HEK293T (cell line): ENCODE results near the gene ZC3H13.

Experiments
- BHLHE40 ChIP-seq: fragments of 450-650 bp; IDR thresholded peaks from 2 replicates; pipeline ENCODE4 v1.6.1; 2016; ENCODE audit warnings: mild to moderate bottlenecking, moderate library complexity, borderline replicate concordance
- LEF1 ChIP-seq: fragments of 450-650 bp; IDR thresholded peaks from 2 replicates; pipeline ENCODE4 v1.6.1; 2017; ENCODE audit warnings: mild to moderate bottlenecking, borderline replicate concordance
- SP1 ChIP-seq: fragments of 450-650 bp; IDR thresholded peaks from 2 replicates; pipeline ENCODE4 v1.6.1; 2017

DNA sequence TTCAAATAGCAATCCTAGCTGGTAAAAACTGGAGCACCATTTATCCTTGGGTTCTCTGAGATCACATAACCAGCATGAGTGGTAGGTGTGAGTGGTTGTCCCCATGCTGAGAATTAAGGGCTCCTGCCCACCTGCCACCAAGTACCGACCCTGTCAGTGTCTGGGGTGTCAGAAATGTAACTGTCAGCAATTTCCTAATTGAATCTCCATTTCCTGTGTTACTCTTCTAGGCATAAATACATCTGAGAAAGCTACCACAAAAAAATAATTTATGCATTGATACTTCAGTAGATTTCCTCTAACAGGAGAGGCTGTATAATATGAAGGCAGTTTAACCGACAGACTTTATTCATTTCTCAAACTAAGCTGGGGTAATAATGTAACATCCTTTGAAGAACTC is 27.2 kb upstream of the ZC3H13 start:
- TF ChIP-seq LEF1 (no peak), SP1 (no peak), BHLHE40 (no peak)
